Activated T-cell treated with anti-CD3 and anti-CD28 coated beads, Interleukin-2, amount 50 U/mL, for 24 hours (primary cell): ENCODE data around the gene S100A6.
"Not testable (repeated sequence)": the region's sequence is repeated elsewhere in the genome, so short reads cannot be mapped to it uniquely, and the experiment has no call there.

Experiments
- DNase-seq: peaks from one replicate; pipeline ENCODE4 v3.0.0-alpha.2; 2020
- H3K27ac Mint-ChIP-seq: 2 replicates; pipeline ENCODE4 v1.8.0; 2020; ENCODE audit warnings: mild to moderate bottlenecking, mixed read lengths
- H3K27me3 Mint-ChIP-seq: 2 replicates; pipeline ENCODE4 v1.8.0; 2020; ENCODE audit warnings: mixed read lengths
- H3K36me3 Mint-ChIP-seq: 2 replicates; pipeline ENCODE4 v1.8.0; 2020; ENCODE audit warnings: low read depth, mixed read lengths
- H3K4me1 Mint-ChIP-seq: 2 replicates; pipeline ENCODE4 v1.8.0; 2020; ENCODE audit warnings: low read depth, mixed read lengths
- H3K4me3 Mint-ChIP-seq: 2 replicates; pipeline ENCODE4 v1.8.0; 2020; ENCODE audit warnings: mild to moderate bottlenecking, moderate library complexity, mixed read lengths
- H3K9me3 Mint-ChIP-seq: 2 replicates; pipeline ENCODE4 v1.8.0; 2020; ENCODE audit warnings: mixed read lengths

Gene S100A6

DNA sequence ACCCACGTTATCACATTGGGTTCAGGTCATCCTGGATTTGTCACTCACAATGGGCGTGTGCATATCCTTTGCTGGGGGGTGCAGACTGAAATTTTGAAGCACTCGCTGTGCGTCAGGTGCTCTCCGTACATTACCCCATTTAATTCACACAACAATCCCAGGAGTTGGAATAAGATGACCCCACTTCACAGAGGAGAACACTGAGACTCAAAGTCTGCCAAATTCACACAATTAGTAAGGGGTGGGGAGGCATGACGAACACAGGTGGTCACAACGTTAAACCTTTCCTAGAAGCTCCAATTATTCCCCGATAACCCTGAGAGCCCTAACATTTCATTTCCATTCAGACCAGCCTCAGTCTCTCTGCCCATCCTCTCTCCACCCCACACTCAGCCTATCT lies 33.7 kb upstream of the S100A6 start:
- no peaks in the 10 kb centered on the region for H3K27me3 Mint-ChIP-seq

DNA sequence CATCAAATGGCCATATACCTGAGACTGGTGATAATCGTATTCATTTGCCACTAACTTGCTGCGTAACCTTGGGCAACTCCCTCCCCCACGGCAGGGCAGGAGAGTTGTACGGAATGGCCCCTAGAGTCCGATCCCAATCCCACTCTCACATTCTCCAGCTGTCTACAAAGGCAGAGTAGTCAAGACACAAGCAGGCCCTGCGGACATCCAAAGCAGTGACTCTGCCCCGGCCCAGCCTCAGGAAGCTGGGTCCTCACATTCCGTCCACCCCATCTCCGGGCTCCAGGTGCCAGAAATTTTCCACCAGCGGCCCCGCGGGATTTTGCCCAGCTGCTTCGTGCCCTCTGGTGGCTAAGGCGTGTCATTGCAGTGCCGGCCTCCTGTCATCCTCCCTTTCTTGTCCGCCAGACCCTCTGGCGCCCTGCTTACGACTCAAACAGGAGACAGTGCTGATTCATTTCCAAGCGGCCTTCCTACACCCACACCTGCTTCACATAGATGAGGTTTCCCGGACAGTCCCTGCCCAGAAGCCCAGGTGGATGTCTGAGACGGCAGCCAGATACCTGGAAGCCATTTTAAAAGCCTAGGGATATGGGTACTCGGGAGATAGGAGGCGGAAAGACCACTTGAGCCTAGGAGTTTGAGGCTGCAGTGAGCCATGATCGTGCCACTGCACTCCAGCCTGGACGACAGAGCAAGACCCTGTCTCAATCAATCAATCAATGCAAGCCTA lies 32.7 kb upstream of the S100A6 start:
- peak; percentile 88 for DNase-seq
- no peaks in the 10 kb centered on the region for H3K36me3 Mint-ChIP-seq
- peaks cover 73% of the 10 kb centered on the region for H3K4me1 Mint-ChIP-seq
- no peaks in the 10 kb centered on the region for H3K9me3 Mint-ChIP-seq
- peak overlapping the region; percentile 95 for H3K27ac Mint-ChIP-seq
- H3K4me3 Mint-ChIP-seq: peak overlapping the region; percentile 46
- no peaks in the 10 kb centered on the region for H3K27me3 Mint-ChIP-seq

More for the DNA sequence above, 33.7 kb upstream of the S100A6 start:
- H3K4me3 Mint-ChIP-seq: no peak overlapping the region
- H3K9me3 Mint-ChIP-seq: no peaks in the 10 kb centered on the region
- H3K4me1 Mint-ChIP-seq: peaks cover 79% of the 10 kb centered on the region
- DNase-seq: no peak
- peak overlapping the region; percentile 41 for H3K27ac Mint-ChIP-seq
- no peaks in the 10 kb centered on the region for H3K36me3 Mint-ChIP-seq

DNA sequence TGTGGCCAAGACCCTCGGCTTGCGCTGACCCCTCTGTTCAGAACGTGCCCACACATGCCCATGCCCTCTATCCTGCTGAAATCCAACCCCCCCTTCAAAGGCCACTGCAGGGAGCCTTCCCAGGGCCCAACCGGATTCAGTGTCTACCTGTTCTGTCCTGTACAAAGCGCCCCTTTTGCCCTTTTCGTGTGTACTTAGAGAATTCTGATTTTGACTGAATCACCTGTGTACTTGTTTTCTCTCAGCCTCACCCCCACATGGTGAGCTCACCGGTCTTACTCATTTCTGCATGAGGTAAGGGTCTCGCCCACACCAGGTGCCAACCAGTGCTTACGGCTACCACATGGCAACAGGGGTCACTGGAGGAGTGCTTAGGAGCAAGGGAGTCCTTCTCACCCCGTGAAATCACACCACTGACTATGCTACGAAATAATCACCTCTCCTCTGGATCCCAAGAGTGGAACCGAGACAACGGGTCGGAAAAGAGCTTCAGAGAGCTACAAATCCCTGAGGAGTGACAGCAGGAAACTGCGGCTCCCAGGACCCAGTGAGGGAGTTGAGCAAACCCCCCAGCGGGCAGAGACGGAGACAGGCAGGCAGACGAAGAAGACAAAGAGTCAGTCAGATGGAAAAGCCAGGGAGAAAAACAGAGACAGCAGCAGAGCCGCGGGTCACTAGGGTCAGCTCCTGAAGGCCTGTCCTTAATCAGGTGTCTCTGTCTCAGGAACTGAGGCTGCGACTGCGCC lies 32.0 kb upstream of the S100A6 start:
- DNase-seq: peak; percentile 65
- Mint-ChIP-seq H3K9me3 (no peaks in the 10 kb centered on the region), H3K27ac (peak overlapping the region; percentile 95), H3K27me3 (no peaks in the 10 kb centered on the region), H3K36me3 (no peaks in the 10 kb centered on the region), H3K4me3 (peak overlapping the region; percentile 50), H3K4me1 (peaks cover 66% of the 10 kb centered on the region)

DNA sequence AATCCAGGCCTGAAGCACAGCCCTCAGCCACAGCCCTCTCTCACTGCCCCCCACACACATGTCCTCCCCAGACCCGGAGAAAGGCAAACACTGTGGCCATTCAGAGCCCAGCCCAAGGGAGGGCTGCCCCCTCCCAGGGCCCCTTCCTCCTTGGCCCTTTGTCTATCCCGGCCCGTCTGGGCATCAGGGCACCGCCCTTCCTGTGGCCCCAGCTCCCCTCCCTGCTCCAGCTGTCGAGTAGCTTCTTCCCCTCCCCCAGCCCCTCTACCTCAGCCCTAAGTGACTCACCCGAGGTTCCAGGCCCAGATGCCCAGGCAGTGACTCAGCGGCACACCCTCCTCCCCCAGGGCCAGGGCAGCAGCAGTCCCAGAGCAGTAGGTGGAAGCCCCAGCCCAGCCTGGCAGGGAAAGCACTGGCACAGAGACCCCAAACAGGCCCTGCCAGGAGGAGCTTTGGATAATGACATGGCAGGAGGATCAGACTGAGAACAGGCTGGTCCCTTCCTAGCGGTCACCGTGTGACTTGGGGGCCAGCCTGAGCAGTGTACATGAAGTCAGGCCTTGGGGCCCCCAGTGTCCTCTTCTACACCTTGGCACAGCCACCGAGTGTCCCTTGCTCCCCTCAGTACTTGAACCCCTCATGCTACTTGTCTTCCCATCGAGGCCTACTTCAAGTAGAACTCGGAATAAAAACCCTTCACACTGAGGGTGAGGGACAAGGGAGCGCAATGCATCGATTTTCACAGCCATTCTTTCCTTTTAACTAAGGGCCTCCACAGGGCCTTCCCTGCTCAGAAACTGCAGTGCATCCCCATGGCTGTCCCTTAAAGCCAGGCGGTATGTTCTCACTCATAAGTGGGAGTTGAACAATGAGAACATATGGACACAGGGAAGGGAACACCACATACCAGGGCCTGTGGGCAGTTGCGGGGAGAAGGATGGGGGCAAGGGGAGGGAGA lies 30.9 kb upstream of the S100A6 start:
- peaks cover 55% of the 10 kb centered on the region for H3K4me1 Mint-ChIP-seq
- no peaks in the 10 kb centered on the region for H3K27me3 Mint-ChIP-seq
- peak overlapping the region; percentile 98 for H3K27ac Mint-ChIP-seq
- H3K9me3 Mint-ChIP-seq: no peaks in the 10 kb centered on the region
- H3K4me3 Mint-ChIP-seq: peak overlapping the region; percentile 65
- peak; percentile 86 for DNase-seq
- no peaks in the 10 kb centered on the region for H3K36me3 Mint-ChIP-seq

DNA sequence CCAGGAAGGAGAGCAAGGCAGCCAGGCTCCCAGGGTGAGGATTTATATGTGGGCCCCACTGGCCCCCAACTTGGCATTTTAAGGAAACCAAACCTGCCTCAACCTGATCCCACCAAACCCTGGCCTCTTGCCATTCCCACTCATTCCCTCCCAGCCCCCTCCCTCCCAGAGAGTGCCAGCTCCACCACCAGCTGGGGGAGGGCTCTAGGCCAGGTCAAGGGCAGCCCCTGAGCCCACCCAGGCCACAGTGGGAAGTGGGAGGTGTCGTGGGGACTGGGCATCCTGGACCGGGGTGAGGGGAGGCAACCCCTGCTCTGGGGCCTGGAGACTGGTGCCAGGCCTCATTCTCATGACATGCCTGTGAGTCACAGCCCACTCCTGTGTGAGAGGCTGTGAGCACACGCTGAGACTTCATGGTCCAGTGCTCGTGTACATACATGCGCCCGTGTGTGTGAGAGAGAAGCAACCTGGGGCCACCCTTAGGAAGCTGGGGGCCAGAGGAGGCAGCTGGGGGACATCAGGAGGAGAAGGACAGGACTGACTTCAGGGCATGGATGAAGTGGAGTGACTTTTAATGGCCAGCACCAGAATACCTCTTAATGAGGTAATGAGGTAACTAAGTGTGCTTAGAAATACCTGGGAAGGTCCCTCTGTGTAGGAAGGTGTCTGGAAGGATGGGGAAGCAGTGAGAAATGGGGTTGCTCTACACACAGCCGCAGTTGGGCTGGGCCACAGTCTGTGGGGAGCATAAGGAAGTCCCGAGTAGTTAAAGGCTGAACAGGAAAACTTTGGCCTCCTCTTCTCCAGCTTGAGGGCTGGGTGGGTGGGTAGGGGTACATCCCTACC lies 30.0 kb upstream of the S100A6 start, which contains the start of gene S100A2:
S100A2 (minus strand) TSS at position 316 of the 846 bp plus-strand sequence. CDS start 1,967 bp downstream, outside the sequence.
- Mint-ChIP-seq H3K27me3 (no peaks in the 10 kb centered on the region), H3K9me3 (no peaks in the 10 kb centered on the region), H3K36me3 (no peaks in the 10 kb centered on the region), H3K4me3 (peak within 1 kb of the TSS; percentile 73), H3K27ac (peak within 1 kb of the TSS; percentile 98), H3K4me1 (peaks cover 49% of the 10 kb centered on the region)
- peak; percentile 72 for DNase-seq

DNA sequence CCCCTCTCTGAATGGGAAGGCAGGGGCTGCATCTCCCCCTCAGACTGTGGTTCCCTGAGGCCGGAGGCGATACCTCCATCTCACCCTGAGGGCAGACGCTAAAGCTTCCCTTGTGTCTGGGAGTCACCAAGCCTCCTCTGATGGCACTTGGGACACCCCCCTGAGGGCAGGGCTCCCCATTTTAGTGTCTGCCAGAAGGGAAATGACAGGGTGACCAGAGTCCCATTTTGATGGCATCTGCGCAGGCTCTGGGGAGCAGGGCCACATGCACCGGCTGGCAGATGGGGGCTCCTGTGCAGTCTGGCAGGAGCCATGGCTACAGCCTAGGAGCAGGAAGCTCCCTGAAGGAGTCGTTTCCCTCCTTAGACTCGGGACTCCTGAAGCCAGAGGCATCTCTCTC lies 28.2 kb upstream of the S100A6 start:
- DNase-seq: no peak
- no peaks in the 10 kb centered on the region for H3K9me3 Mint-ChIP-seq
- H3K27me3 Mint-ChIP-seq: no peaks in the 10 kb centered on the region
- H3K27ac Mint-ChIP-seq: no peak overlapping the region
- peaks cover 36% of the 10 kb centered on the region for H3K4me1 Mint-ChIP-seq
- H3K36me3 Mint-ChIP-seq: no peaks in the 10 kb centered on the region
- H3K4me3 Mint-ChIP-seq: no peak overlapping the region

DNA sequence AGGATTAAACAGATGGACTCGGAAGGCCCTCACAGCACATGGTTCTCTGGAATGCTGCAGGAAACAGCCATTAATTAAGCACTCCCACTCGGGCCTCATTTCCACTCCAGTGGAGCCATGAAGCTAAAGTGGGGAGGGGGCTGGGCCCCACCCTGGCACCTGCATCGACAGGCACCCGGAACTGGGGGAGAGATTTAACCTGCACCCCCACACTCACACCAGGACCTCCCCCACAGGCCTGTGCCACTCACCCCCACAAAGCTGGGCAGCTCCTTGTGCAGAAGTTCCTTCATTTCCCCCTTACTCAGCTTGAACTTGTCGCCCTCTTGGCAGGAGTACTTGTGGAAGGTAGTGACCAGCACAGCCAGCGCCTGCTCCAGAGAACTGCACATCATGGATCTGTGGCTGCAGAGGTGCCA lies 27.7 kb upstream of the S100A6 start:
- Mint-ChIP-seq H3K27me3 (no peaks in the 10 kb centered on the region), H3K4me3 (no peak overlapping the region), H3K27ac (no peak overlapping the region), H3K4me1 (peaks cover 31% of the 10 kb centered on the region), H3K36me3 (no peaks in the 10 kb centered on the region), H3K9me3 (no peaks in the 10 kb centered on the region)
- no peak for DNase-seq

DNA sequence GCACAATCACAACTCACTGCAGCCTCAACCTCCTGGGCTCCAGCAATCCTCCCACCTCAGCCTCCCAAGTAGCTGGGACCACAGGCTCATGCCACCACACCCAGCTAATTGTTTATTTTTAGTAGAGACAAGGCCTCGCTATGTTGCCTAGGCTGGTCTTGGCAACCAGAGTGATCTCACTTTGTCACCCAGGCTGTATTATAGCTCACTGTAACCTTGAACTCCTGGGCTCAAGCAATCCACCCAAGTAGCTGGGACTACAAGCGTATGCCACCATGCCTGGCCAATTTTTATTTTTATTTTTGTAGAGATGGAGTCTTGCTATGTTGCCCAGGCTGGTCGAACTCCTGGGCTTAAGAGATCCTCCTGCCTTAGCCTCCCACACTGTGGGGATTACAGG lies 26.2 kb upstream of the S100A6 start:
- H3K4me3 Mint-ChIP-seq, H3K27ac Mint-ChIP-seq, H3K36me3 Mint-ChIP-seq, DNase-seq, H3K27me3 Mint-ChIP-seq, H3K9me3 Mint-ChIP-seq: not testable (repeated sequence)
- H3K4me1 Mint-ChIP-seq: peaks cover 18% of the 10 kb centered on the region

DNA sequence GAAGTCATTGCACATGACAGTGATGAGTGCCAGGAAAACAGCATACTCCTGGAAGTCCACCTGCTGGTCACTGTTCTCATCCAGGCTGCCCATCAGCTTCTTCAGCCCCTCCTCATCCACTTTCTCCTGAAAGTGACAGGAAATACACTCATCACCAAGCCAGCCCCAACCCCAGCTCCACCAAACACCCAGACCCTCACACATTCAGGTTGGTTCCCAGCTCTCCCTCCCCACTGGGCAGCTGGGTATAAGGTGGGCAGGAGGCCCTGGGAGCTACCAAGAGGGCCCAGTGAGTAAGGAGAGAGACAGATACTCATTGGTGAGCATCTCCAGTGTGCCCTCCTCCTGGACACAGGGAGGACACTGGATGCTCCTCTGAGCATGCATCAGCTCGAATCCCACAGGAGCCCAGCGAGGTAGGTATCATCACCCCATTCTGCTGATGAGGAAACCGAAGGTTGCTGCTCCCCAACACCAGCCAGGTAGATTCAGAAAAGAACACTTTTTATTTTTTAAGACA lies 25.7 kb upstream of the S100A6 start:
- H3K27ac Mint-ChIP-seq: peak overlapping the region; percentile 40
- no peaks in the 10 kb centered on the region for H3K9me3 Mint-ChIP-seq
- no peak overlapping the region for H3K4me3 Mint-ChIP-seq
- H3K36me3 Mint-ChIP-seq: no peaks in the 10 kb centered on the region
- DNase-seq: no peak
- H3K27me3 Mint-ChIP-seq: no peaks in the 10 kb centered on the region
- H3K4me1 Mint-ChIP-seq: peaks cover 13% of the 10 kb centered on the region

DNA sequence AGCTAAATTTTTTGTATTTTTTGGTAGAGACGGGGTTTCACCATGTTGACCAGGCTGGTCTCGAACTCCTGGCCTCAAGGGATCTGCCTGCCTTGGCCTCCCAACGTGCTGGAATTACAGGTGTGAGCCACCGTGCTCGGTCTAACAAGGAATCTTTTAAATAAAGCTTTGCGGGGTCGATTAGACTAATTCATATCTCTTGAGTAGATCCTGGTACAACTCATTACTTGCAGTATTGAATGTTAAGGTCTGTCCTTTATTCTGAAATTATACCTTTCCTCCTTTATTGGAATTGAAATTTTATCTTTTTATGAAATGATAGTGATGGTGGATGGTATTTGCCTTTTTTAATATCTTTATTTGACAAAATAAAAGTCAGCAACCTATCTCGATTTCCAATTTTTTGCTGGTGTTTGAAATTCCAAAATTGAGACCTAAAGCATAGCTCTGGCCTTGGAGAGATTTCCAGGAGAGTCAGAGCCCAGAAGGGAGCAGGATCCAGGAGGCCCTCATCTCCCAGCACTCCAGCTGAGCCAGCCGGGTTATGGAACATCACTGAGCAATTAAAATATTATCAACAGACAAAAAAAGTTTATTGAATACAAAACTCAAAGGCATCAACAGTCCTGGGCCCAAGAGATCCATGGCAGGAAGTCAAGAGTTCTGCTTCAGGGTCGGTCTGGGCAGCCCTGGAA lies 25.1 kb upstream of the S100A6 start:
- Mint-ChIP-seq H3K4me3 (no peak overlapping the region), H3K27ac (peak overlapping the region; percentile 40), H3K9me3 (no peaks in the 10 kb centered on the region), H3K27me3 (no peaks in the 10 kb centered on the region), H3K36me3 (no peaks in the 10 kb centered on the region), H3K4me1 (peaks cover 8% of the 10 kb centered on the region)
- no peak for DNase-seq

DNA sequence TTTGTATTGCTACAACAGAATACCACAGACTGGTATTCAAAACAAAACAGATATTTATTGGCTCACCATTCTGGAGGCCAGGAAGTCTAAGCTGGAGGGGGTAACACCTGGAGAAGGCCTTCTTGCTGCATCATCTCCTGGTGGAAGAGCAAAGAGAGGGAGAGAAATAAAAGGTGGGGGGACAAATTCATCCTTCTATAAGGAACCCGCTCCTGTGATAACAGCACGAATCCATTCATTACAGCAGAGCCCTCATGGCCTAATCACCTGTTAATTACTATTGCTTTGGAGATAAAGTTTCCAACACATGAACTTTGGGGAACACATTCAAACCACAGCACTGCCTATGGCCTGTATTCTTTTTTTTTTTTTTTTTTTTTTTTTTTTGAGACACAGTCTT lies 24.4 kb upstream of the S100A6 start:
- Mint-ChIP-seq H3K36me3 (no peaks in the 10 kb centered on the region), H3K27me3 (no peaks in the 10 kb centered on the region), H3K4me1 (peaks cover 1% of the 10 kb centered on the region), H3K27ac (no peak overlapping the region), H3K9me3 (no peaks in the 10 kb centered on the region), H3K4me3 (no peak overlapping the region)
- no peak for DNase-seq

DNA sequence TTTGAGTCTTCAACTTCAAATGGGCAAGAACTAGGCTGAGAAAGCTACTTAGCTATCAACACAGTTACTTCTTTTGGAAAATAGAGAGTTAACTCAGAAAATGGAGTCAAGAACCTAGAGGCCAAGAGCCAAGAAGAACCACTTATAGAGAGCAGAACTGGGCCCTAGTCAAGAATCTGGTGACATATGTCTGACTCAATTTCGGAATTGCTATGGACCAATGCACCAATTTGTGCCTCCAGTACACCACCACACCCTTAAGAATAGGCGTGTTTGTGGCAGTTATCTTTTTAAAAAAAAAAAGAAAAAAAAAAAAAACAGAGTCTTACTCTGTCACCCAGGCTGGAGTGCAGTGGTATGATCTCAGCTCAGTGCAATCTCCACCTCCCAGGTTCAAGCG lies 22.1 kb upstream of the S100A6 start:
- no peaks in the 10 kb centered on the region for H3K36me3 Mint-ChIP-seq
- no peaks in the 10 kb centered on the region for H3K4me1 Mint-ChIP-seq
- H3K27ac Mint-ChIP-seq: no peak overlapping the region
- H3K9me3 Mint-ChIP-seq: no peaks in the 10 kb centered on the region
- no peak overlapping the region for H3K4me3 Mint-ChIP-seq
- H3K27me3 Mint-ChIP-seq: no peaks in the 10 kb centered on the region
- DNase-seq: no peak

DNA sequence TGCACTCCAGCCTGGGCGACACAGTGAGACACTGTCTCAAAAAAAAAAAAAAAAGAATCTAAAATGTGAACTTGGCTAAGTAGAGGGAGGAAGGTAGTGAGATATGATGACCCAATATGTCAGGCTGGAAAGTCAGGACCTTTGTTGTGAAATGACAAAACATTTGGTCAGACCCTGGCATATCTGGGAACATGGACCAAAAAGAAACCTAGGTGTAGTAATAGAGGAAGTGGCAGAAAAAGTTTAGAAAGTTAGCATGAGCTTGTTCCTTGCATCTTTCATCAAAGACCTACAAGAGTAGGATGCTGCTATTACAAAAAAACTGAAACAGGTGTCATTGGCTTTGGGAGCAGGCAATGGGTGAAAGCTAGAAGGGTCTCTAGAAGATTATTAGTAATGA lies 20.6 kb upstream of the S100A6 start:
- no peak overlapping the region for H3K27ac Mint-ChIP-seq
- H3K27me3 Mint-ChIP-seq: no peaks in the 10 kb centered on the region
- no peak for DNase-seq
- H3K9me3 Mint-ChIP-seq: no peaks in the 10 kb centered on the region
- H3K4me1 Mint-ChIP-seq: no peaks in the 10 kb centered on the region
- no peaks in the 10 kb centered on the region for H3K36me3 Mint-ChIP-seq
- H3K4me3 Mint-ChIP-seq: no peak overlapping the region
